ENCODE data around the gene IL1RAPL1.

DNA sequence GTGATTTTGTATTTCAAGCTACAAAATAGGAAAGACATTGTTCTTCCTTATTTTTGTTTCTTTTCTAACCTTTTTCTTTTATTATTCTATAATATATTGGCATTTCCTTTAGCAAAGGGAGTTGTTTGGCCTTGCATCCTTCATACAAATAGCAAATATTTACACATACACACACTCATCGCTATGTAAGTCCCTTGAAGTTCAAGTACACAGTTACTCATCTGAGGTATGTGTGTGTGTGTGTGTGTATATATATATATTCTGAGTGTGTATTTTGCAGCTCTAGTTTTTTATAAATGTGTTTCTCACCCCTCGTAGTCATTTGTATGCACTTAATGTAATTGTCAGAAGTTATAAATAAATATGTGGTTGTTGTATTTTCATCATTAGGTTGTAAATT is 903.4 kb downstream of the IL1RAPL1 start:
- TF ChIP-seq, protein P1, sequence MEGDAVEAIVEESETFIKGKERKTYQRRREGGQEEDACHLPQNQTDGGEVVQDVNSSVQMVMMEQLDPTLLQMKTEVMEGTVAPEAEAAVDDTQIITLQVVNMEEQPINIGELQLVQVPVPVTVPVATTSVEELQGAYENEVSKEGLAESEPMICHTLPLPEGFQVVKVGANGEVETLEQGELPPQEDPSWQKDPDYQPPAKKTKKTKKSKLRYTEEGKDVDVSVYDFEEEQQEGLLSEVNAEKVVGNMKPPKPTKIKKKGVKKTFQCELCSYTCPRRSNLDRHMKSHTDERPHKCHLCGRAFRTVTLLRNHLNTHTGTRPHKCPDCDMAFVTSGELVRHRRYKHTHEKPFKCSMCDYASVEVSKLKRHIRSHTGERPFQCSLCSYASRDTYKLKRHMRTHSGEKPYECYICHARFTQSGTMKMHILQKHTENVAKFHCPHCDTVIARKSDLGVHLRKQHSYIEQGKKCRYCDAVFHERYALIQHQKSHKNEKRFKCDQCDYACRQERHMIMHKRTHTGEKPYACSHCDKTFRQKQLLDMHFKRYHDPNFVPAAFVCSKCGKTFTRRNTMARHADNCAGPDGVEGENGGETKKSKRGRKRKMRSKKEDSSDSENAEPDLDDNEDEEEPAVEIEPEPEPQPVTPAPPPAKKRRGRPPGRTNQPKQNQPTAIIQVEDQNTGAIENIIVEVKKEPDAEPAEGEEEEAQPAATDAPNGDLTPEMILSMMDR (IDR thresholded peaks at IDR 0.05; ENCODE audit: insufficient read depth, low read length, poor library complexity, severe bottlenecking), result no peak
- TF ChIP-seq EZH2phosphoT487 (conservative IDR thresholded peaks at IDR 0.05; ENCODE audit: low read length), result no peak
